SH-SY5Y (cell line): ENCODE measurements around the gene HAPSTR1.

Experiments used
- GATA2 ChIP-seq: IDR thresholded peaks from 2 replicates; pipeline ENCODE4 v1.6.1; 2011; ENCODE audit warnings: mild to moderate bottlenecking, low read depth, low read length
- GATA3 ChIP-seq: IDR thresholded peaks from 2 replicates; pipeline ENCODE4 v1.6.1; 2011; ENCODE audit warnings: low read depth, mild to moderate bottlenecking, low read length, moderate library complexity

DNA sequence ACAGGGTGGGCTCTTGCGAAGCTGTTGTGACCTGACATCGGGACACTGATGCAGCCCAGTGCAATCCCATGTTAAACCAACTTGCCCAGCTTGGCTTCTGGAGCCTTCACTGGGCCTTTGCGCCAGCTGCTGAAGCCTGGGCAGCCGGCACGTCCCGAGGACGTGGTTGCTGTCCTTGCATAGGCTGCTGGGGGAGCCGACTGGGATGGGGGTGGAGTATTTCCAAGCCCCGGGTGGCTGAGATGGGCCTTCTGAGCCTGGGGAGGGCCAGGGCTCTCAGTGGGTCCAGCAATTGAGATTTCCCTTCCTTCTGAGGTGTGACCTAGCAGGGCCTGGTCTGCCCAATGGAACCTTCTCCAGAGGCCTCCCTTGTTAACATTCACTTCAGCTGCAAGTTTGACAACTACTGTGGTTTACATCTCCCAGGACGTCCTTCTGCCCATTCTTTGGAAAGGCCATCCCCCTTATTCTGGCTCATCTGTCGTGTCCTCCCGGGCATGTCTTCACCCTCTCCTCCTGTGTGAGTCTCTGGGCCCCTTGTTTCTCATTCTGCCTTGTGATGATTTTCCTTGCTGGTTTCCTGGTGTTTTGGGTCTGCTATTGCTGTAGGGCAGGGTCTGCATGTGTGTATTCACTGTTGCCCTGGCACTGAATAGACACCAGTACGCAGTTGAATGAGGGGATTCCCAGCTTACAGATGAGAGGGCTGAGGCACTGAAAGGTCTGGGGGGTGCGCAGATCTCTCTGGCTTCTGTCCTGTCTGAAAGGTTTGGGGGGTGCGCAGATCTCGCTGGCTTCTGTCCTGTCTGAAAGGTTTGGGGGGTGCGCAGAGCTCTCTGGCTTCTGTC, 34.4 kb downstream of the HAPSTR1 start:
- no peak for TF ChIP-seq GATA2
- TF ChIP-seq GATA3: no peak
